SK-N-SH treated with all-trans-retinoic acid at 6 μM for 48 hours (cell line): ENCODE data around the gene PLBD1.

Experiments
- ATAC-seq: fragments of 200-7000 bp; cut with Tn5 transposase; 3 replicates; pipeline ENCODE4 v1.9.1; 2020; ENCODE audit warnings: mild to moderate bottlenecking, moderate library complexity
- ARNTL ChIP-seq: fragments of 450-650 bp; formaldehyde crosslinking; IDR thresholded peaks from 2 replicates; pipeline ENCODE4 v1.5.0; 2020; ENCODE audit warnings: low read depth, mild to moderate bottlenecking, moderate library complexity, borderline replicate concordance
- BACH2 ChIP-seq: fragments of 250-450 bp; sonication (Bioruptor Pico); IDR thresholded peaks from 2 replicates; pipeline ENCODE4 v1.9.0; 2021; ENCODE audit warnings: mild to moderate bottlenecking, borderline replicate concordance
- CSDC2 ChIP-seq: fragments of 250-450 bp; sonication (Bioruptor Pico); IDR thresholded peaks from 2 replicates; pipeline ENCODE4 v1.5.0; 2020; ENCODE audit warnings: mild to moderate bottlenecking, moderate library complexity
- ESRRG ChIP-seq: fragments of 250-450 bp; sonication (Bioruptor Pico); IDR thresholded peaks from 2 replicates; pipeline ENCODE4 v1.6.1; 2021; ENCODE audit warnings: mild to moderate bottlenecking
- GLIS3 ChIP-seq: fragments of 250-450 bp; sonication (Bioruptor Pico); IDR thresholded peaks from 2 replicates; pipeline ENCODE4 v1.5.0; 2020; ENCODE audit warnings: mild to moderate bottlenecking, moderate library complexity
- ISL1 ChIP-seq: fragments of 250-450 bp; sonication (Bioruptor Pico); IDR thresholded peaks from 2 replicates; pipeline ENCODE4 v2.1.2; 2022; ENCODE audit warnings: mild to moderate bottlenecking, moderate library complexity
- OSR1 ChIP-seq: fragments of 250-450 bp; sonication (Bioruptor Pico); IDR thresholded peaks from 2 replicates; pipeline ENCODE4 v1.8.0; 2022; ENCODE audit warnings: moderate library complexity, mild to moderate bottlenecking, inconsistent platforms
- PPARA ChIP-seq: fragments of 250-450 bp; sonication (Bioruptor Pico); IDR thresholded peaks from 2 replicates; pipeline ENCODE4 v1.5.0; 2020; ENCODE audit warnings: mild to moderate bottlenecking, borderline replicate concordance
- RARB ChIP-seq: fragments of 250-450 bp; sonication (Bioruptor Pico); IDR thresholded peaks from 2 replicates; pipeline ENCODE4 v1.8.0; 2021; ENCODE audit warnings: mild to moderate bottlenecking, moderate library complexity
- SNAI2 ChIP-seq: fragments of 250-450 bp; sonication (Bioruptor Pico); IDR thresholded peaks from 2 replicates; pipeline ENCODE4 v1.5.0; 2020; ENCODE audit warnings: mild to moderate bottlenecking, moderate library complexity
- TOX ChIP-seq: fragments of 250-450 bp; sonication (Bioruptor Pico); IDR thresholded peaks from 2 replicates; pipeline ENCODE4 v1.8.0; 2021; ENCODE audit warnings: mild to moderate bottlenecking, moderate library complexity, borderline replicate concordance
- ZC3H10 ChIP-seq: fragments of 250-450 bp; sonication (Bioruptor Pico); IDR thresholded peaks from 2 replicates; pipeline ENCODE4 v1.5.1; 2021; ENCODE audit warnings: mild to moderate bottlenecking, moderate library complexity
- ZFP3 ChIP-seq: fragments of 250-450 bp; sonication (Bioruptor Pico); IDR thresholded peaks from 2 replicates; pipeline ENCODE4 v1.5.0; 2020; ENCODE audit warnings: mild to moderate bottlenecking, moderate library complexity
- ZFP30 ChIP-seq: fragments of 450-650 bp; formaldehyde crosslinking; IDR thresholded peaks from 2 replicates; pipeline ENCODE4 v1.5.0; 2022; ENCODE audit warnings: mild to moderate bottlenecking, moderate library complexity
- ZNF70 ChIP-seq: fragments of 450-650 bp; formaldehyde crosslinking; IDR thresholded peaks from 2 replicates; pipeline ENCODE4 v1.5.0; 2020; ENCODE audit warnings: mild to moderate bottlenecking, moderate library complexity
- ZNF8 ChIP-seq: fragments of 450-650 bp; formaldehyde crosslinking; IDR thresholded peaks from 2 replicates; pipeline ENCODE4 v1.5.0; 2020; ENCODE audit warnings: mild to moderate bottlenecking, moderate library complexity
- TF ChIP-seq, protein P1 (sequence below): fragments of 250-450 bp; sonication (Bioruptor Pico); IDR thresholded peaks from 2 replicates; pipeline ENCODE4 v1.8.0; 2021; ENCODE audit warnings: low read depth, mild to moderate bottlenecking, moderate library complexity, borderline replicate concordance
- TF ChIP-seq, protein P2 (sequence below): fragments of 250-450 bp; sonication (Bioruptor Pico); IDR thresholded peaks from 2 replicates; pipeline ENCODE4 v1.5.1; 2020; ENCODE audit warnings: low read depth, mild to moderate bottlenecking, moderate library complexity
- TF ChIP-seq, protein P3 (sequence below): fragments of 250-450 bp; sonication (Bioruptor Pico); IDR thresholded peaks from 2 replicates; pipeline ENCODE4 v1.8.0; 2020; ENCODE audit warnings: mild to moderate bottlenecking, moderate library complexity, borderline replicate concordance
- TF ChIP-seq, protein P4 (sequence below): fragments of 250-450 bp; sonication (Bioruptor Pico); IDR thresholded peaks from 2 replicates; pipeline ENCODE4 v1.5.0; 2020; ENCODE audit warnings: mild to moderate bottlenecking, moderate library complexity
- TF ChIP-seq, protein P5 (sequence below): fragments of 250-450 bp; sonication (Bioruptor Pico); IDR thresholded peaks from 2 replicates; pipeline ENCODE4 v1.5.1; 2021; ENCODE audit warnings: mild to moderate bottlenecking, moderate library complexity

The PLBD1 gene

DNA sequence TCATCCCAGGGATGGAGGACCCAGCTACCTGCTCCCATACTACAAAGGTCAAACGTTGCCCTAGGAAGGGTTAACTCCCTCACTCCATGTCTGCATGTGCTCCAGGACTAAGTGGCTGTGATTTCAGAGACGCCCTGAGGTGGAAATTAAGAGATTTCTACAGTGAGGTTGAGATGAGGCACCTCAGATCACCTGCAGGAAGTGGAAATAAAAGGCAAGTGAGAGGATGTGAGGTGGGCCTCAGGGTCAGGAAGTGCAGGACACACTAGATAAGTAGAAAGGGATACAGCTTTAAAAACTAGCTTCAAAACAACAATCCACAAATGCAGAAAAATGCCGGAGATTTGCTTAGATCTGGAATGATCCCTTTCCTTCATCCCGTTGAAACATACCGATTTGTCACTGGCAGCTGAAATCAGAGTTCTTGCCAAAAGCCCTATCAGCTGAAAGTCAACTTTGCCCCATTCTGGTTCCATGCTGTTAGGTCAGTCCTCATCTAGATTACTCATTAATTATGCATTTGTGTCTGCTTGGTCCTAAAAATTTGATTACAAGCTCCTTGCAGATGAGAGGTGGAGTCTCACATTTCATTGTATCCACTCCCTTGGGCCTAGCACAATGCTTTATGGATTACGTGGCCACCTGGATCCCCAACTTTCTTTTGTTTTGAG lies 6.6 kb downstream of the PLBD1 start:
- TF ChIP-seq, protein P1, sequence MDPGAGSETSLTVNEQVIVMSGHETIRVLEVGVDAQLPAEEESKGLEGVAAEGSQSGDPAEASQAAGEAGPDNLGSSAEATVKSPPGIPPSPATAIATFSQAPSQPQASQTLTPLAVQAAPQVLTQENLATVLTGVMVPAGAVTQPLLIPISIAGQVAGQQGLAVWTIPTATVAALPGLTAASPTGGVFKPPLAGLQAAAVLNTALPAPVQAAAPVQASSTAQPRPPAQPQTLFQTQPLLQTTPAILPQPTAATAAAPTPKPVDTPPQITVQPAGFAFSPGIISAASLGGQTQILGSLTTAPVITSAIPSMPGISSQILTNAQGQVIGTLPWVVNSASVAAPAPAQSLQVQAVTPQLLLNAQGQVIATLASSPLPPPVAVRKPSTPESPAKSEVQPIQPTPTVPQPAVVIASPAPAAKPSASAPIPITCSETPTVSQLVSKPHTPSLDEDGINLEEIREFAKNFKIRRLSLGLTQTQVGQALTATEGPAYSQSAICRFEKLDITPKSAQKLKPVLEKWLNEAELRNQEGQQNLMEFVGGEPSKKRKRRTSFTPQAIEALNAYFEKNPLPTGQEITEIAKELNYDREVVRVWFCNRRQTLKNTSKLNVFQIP (CRISPR knock-in tag): no peak
- TF ChIP-seq, protein P2, sequence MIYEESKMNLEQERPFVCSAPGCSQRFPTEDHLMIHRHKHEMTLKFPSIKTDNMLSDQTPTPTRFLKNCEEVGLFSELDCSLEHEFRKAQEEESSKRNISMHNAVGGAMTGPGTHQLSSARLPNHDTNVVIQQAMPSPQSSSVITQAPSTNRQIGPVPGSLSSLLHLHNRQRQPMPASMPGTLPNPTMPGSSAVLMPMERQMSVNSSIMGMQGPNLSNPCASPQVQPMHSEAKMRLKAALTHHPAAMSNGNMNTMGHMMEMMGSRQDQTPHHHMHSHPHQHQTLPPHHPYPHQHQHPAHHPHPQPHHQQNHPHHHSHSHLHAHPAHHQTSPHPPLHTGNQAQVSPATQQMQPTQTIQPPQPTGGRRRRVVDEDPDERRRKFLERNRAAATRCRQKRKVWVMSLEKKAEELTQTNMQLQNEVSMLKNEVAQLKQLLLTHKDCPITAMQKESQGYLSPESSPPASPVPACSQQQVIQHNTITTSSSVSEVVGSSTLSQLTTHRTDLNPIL: no peak
- TF ChIP-seq ZFP30 (no peak), ZNF8 (CRISPR knock-in tag) (no peak), TOX (CRISPR knock-in tag) (no peak), SNAI2 (no peak), ISL1 (CRISPR knock-in tag) (no peak), PPARA (CRISPR knock-in tag) (no peak)
- no peak for ATAC-seq

DNA sequence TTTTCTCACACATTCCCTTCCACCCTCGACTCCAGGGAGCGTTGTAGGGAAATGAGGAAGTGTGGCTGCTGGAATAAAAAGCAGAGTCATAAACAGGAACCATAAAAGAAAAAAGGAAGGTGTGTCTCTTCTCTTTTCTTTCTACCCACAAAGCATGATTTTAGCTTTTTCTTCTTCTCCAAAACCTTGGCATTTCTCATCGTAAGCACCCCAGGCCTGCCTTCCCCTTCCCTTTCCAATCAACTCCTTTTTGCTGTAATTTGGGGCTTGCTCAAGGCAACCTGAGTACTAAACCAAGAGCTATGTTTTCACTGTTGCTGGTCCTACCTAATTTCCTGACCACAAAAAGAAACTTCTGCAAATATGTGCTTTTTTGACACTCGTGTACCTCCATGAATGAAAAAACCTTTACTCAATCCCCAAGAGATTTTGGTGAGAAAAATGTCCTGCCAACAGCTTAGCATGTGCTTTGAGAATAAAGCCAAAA lies 9.2 kb downstream of the PLBD1 start:
- TF ChIP-seq ZFP30: no peak
- TF ChIP-seq ESRRG (CRISPR knock-in tag): no peak
- no peak for TF ChIP-seq ZC3H10 (CRISPR knock-in tag)
- no peak for TF ChIP-seq PPARA (CRISPR knock-in tag)
- TF ChIP-seq ZFP3 (CRISPR knock-in tag): no peak
- ATAC-seq: no peak

DNA sequence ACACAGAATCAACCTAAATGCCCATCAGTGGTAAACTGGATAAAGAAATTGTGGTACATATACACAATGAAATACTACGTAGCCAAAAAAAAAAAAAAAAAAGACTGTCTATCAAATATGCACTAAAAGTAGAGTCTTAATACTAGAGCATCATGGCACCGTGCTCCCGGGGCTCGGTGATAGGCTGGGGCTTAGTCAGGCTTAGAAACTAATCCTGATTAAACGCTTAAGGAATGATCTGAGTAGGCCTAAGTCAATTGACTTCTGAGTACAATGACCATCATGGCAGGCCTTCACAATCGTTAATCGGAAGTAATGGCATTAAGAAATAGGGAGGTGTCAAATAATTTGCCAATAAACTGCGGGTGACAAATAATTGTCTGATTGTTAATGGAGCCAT lies 9.7 kb downstream of the PLBD1 start:
- ATAC-seq: no peak
- no peak for TF ChIP-seq CSDC2 (CRISPR knock-in tag)
- no peak for TF ChIP-seq PPARA (CRISPR knock-in tag)
- no peak for TF ChIP-seq ARNTL
- no peak for TF ChIP-seq ZNF70
- TF ChIP-seq ZFP30: no peak
- no peak for TF ChIP-seq ZC3H10 (CRISPR knock-in tag)
- TF ChIP-seq, protein P3, sequence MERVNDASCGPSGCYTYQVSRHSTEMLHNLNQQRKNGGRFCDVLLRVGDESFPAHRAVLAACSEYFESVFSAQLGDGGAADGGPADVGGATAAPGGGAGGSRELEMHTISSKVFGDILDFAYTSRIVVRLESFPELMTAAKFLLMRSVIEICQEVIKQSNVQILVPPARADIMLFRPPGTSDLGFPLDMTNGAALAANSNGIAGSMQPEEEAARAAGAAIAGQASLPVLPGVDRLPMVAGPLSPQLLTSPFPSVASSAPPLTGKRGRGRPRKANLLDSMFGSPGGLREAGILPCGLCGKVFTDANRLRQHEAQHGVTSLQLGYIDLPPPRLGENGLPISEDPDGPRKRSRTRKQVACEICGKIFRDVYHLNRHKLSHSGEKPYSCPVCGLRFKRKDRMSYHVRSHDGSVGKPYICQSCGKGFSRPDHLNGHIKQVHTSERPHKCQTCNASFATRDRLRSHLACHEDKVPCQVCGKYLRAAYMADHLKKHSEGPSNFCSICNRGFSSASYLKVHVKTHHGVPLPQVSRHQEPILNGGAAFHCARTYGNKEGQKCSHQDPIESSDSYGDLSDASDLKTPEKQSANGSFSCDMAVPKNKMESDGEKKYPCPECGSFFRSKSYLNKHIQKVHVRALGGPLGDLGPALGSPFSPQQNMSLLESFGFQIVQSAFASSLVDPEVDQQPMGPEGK (CRISPR knock-in tag): no peak
- TF ChIP-seq BACH2 (CRISPR knock-in tag): no peak
- TF ChIP-seq GLIS3 (CRISPR knock-in tag): no peak
- TF ChIP-seq TOX (CRISPR knock-in tag): no peak
- TF ChIP-seq ZFP3 (CRISPR knock-in tag): no peak

DNA sequence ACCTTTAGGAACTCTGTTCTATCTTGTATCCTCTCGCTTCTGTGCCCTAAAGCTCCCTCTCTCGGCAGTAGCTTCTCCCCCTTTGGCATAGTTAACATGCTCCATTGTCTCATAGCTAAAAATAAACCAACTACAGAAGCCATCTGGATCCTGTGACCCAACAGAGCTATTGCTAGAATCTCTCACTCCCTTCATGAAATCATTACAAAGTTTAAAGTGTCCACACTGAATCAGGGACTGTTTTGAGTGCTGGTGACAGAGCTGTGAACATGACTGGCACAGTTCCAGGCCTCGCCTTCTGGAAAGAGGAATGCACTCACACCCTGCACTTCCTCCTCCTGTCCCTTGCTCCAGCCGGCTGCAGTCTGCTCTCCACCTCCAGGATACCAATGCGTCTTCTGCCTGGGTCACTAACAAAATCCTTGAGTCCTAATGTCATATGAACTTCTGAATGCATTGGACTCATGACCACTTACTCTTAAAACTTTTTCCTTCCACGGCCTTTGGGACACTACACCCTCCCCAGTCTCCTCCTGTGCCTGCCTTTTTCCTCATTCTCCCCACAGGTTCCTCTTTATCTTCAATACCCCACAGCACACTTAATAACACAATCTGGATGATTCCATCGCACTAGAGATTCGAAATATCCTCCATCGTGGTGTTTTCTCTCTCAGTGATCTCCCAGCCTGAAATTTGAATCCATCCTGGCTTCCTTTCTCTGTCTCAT lies 13.2 kb downstream of the PLBD1 start:
- ATAC-seq: no peak
- TF ChIP-seq ISL1 (CRISPR knock-in tag) (no peak), ZC3H10 (CRISPR knock-in tag) (no peak), ZFP30 (no peak), ESRRG (CRISPR knock-in tag) (no peak), ZNF70 (no peak), OSR1 (CRISPR knock-in tag) (no peak), PPARA (CRISPR knock-in tag) (no peak), SNAI2 (no peak), RARB (CRISPR knock-in tag) (no peak), CSDC2 (CRISPR knock-in tag) (no peak), GLIS3 (CRISPR knock-in tag) (no peak), BACH2 (CRISPR knock-in tag) (no peak), ZNF8 (CRISPR knock-in tag) (no peak), TOX (CRISPR knock-in tag) (no peak)
- TF ChIP-seq, protein P1 (CRISPR knock-in tag): no peak
- TF ChIP-seq, protein P4, sequence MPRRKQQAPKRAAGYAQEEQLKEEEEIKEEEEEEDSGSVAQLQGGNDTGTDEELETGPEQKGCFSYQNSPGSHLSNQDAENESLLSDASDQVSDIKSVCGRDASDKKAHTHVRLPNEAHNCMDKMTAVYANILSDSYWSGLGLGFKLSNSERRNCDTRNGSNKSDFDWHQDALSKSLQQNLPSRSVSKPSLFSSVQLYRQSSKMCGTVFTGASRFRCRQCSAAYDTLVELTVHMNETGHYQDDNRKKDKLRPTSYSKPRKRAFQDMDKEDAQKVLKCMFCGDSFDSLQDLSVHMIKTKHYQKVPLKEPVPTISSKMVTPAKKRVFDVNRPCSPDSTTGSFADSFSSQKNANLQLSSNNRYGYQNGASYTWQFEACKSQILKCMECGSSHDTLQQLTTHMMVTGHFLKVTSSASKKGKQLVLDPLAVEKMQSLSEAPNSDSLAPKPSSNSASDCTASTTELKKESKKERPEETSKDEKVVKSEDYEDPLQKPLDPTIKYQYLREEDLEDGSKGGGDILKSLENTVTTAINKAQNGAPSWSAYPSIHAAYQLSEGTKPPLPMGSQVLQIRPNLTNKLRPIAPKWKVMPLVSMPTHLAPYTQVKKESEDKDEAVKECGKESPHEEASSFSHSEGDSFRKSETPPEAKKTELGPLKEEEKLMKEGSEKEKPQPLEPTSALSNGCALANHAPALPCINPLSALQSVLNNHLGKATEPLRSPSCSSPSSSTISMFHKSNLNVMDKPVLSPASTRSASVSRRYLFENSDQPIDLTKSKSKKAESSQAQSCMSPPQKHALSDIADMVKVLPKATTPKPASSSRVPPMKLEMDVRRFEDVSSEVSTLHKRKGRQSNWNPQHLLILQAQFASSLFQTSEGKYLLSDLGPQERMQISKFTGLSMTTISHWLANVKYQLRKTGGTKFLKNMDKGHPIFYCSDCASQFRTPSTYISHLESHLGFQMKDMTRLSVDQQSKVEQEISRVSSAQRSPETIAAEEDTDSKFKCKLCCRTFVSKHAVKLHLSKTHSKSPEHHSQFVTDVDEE (CRISPR knock-in tag): no peak
- TF ChIP-seq, protein P5, sequence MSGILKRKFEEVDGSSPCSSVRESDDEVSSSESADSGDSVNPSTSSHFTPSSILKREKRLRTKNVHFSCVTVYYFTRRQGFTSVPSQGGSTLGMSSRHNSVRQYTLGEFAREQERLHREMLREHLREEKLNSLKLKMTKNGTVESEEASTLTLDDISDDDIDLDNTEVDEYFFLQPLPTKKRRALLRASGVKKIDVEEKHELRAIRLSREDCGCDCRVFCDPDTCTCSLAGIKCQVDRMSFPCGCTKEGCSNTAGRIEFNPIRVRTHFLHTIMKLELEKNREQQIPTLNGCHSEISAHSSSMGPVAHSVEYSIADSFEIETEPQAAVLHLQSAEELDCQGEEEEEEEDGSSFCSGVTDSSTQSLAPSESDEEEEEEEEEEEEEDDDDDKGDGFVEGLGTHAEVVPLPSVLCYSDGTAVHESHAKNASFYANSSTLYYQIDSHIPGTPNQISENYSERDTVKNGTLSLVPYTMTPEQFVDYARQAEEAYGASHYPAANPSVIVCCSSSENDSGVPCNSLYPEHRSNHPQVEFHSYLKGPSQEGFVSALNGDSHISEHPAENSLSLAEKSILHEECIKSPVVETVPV (CRISPR knock-in tag): no peak
- TF ChIP-seq, protein P2: no peak
- TF ChIP-seq, all 23 proteins: peak for 0
